Kidney epithelial cell (primary cell): ENCODE data around the gene NOTCH1. TPM values are rescaled to one million over a fixed set of nuclear protein-coding genes. Genes with fewer than 3 reads are reported as not detected.

Experiments used
- DNase-seq: peaks from one replicate; pipeline ENCODE4 v3.0.0-alpha.2; 2010; ENCODE audit warnings: low read depth
- H3K27me3 ChIP-seq: 2 replicates; pipeline ENCODE4 v1.6.0; 2011; ENCODE audit warnings: low read length; ENCODE audit not compliant: control insufficient read depth, insufficient read depth
- H3K36me3 ChIP-seq: 2 replicates; pipeline ENCODE4 v1.5.1; 2011; ENCODE audit warnings: low read length; ENCODE audit not compliant: control insufficient read depth, insufficient read depth
- H3K4me3 ChIP-seq: 2 replicates; pipeline ENCODE4 v1.5.1; 2011; ENCODE audit warnings: low read depth, mild to moderate bottlenecking, control low read depth, low read length
- total RNA-seq: library from RNA; depleted of rRNA; stranded (reverse); fragments of >200 nt; gene quantifications from 2 replicates; pipeline ENCODE4 v1.2.3, GENCODE V29; 2015
- TF ChIP-seq, protein P1 (sequence below): IDR thresholded peaks from 2 replicates; pipeline ENCODE4 v1.5.1; 2011; ENCODE audit warnings: mild to moderate bottlenecking, moderate library complexity, low read length, control low read depth, inconsistent platforms; ENCODE audit not compliant: insufficient read depth, poor library complexity, severe bottlenecking

NOTCH1 gene
- total RNA-seq, 1 donor from 2014 or later = 40.9 TPM

DNA sequence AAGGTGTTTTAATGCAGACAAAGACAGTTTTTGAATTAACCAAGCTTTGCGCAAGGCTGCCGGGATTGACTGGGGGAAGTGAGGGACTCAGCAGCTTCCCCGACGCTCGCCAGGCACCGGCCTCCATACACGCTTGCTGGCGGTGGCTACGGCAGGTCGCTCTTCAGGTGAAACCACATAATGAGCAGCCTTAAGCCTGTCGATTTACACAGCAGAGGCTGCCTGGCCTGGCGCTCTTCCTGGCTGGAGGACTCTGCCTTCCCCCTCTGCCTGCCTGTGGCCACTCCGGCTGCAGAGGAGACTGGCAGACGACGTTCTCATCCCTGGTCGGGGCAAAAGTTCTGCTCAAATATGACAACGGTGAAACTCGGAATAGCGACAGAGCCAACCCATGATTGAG lies 9.0 kb upstream of the NOTCH1 start:
- H3K36me3 ChIP-seq = no peaks in the 10 kb centered on the region
- TF ChIP-seq, protein P1, sequence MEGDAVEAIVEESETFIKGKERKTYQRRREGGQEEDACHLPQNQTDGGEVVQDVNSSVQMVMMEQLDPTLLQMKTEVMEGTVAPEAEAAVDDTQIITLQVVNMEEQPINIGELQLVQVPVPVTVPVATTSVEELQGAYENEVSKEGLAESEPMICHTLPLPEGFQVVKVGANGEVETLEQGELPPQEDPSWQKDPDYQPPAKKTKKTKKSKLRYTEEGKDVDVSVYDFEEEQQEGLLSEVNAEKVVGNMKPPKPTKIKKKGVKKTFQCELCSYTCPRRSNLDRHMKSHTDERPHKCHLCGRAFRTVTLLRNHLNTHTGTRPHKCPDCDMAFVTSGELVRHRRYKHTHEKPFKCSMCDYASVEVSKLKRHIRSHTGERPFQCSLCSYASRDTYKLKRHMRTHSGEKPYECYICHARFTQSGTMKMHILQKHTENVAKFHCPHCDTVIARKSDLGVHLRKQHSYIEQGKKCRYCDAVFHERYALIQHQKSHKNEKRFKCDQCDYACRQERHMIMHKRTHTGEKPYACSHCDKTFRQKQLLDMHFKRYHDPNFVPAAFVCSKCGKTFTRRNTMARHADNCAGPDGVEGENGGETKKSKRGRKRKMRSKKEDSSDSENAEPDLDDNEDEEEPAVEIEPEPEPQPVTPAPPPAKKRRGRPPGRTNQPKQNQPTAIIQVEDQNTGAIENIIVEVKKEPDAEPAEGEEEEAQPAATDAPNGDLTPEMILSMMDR = no peak
- no peak for DNase-seq

DNA sequence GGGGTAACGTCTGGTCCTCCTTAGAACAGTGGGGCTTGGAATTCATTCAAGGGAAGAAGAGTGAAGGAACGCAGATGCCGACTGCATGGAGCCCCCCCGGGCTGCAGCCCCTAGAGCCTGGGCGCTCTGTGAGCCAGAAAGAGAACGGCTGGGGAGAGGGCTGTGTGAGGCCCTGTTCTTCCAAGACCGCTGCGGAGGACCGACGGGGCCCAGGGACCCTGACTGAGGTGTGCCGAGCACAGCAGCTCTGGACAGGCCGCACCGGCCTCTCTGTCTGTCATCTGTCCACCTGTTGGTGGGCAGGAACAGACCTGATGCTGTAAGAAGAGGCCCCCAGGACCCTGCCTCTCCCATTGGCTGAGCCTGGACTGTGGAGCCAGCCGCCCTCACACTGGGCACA lies 7.7 kb upstream of the NOTCH1 start:
- Histone ChIP-seq H3K36me3 (no peaks in the 10 kb centered on the region), H3K4me3 (no peak overlapping the region), H3K27me3 (peaks cover 2% of the 10 kb centered on the region)
- TF ChIP-seq, protein P1 = no peak
- no peak for DNase-seq

More for the DNA sequence above, 9.0 kb upstream of the NOTCH1 start:
- Histone ChIP-seq H3K4me3 (no peak overlapping the region), H3K27me3 (peaks cover 2% of the 10 kb centered on the region)

DNA sequence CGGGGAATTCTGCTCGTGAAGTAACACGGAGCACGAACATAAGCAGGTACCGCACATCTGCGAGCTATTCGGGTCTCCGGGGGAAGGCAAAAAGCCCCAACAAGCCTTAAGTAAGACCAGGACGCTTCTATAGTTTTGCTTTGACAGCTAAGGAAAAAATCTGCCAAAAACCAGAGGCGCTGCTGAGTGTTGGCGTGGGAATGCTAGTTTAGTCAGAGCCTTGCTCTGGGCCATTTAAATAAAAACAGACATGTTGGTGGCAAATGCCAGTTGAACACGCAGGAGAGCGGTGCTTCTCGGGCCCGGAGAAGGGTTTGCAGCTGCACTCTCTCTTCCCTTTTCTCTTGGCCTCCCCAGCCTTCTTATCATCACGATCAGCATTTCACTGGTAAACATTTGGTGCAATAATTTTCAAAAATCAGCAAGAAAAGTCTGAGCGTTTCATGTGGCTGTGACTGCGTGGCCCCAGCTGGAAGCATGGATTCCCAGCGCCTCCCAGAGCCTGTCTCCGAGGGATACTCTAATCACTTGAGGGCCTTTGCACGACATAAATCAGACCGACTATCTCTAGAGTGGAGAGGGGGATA lies 6.4 kb upstream of the NOTCH1 start:
- peaks cover 2% of the 10 kb centered on the region for H3K27me3 ChIP-seq
- H3K36me3 ChIP-seq = no peaks in the 10 kb centered on the region
- DNase-seq = no peak
- no peak overlapping the region for H3K4me3 ChIP-seq
- TF ChIP-seq, protein P1 = no peak

DNA sequence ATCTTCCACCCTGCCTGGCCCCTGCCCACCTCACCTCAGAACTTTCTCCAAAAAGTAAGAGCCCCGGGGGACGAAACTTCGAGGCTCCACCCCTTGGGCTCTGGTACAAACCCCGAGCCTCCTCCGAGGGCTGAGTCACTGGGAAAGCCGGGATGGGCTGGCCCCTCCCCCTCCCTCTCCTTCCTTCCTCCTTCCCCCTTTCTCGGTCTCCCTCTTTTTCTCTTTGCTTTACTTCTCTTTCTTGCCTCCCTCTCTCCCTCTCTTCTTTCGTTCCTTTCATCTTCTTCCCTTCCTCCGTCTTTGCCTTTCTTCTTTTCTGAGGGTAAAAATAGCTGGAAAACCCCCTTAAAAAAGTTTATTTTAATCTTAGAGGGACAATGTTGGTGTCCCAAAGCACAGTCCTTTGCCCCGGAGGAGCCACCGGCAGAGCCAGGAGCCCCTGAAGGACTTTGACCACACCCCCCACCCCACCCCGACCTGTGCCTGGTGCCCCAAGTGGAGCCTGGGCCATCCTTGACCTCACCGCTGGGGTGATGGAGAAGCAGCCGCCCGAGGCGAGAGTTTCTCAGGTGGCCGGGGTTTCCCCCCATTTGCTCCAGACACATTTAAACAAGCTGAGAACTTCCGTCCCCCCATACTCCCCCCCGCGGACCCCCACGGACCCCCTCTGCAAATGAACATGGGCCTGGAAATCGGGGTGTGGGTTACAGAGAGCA lies 5.7 kb upstream of the NOTCH1 start:
- DNase-seq = no peak
- Histone ChIP-seq H3K4me3 (no peak overlapping the region), H3K27me3 (peaks cover 2% of the 10 kb centered on the region)

DNA sequence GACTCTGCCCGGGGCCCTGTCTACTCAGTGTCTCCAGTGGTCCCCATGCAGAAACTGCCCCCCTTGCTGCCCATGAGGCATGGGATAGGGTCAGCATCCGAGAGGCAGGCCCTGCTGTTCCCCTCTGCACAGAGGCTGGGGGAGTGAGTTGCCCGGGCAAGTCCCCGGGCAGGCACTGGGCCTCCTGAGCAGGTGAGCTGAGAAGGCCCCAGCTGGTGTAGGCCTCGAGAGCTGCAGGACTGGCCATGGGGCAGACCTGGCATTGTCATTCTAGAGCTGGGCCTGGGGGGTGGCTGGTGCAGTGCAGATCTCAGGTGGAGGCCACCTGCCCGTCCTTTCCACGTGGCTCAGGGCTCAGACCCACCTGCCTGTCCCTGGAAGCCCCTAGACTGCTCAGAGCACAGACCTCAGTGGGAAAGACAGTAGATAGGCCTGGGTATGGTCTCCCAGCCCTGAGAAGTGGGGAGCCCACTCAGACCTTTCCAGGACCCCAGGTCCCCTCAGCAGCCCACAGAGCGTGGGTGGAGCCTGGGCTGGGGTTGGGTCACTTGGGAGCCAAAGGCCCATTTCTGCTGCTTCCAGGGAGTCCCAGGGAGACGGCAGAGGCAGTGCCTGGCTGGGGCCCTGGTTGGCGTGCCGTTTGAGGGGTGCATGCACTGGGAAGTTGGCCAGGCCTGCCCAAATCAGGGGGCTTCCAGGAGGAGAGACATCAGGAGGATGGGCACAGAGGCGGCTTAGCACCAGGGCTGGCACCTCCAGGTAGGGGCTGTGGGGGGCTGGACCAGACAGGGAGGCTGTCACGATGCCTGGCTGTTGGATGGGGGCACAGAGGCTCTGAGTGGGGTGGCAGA lies 4.8 kb upstream of the NOTCH1 start:
- no peaks in the 10 kb centered on the region for H3K36me3 ChIP-seq
- no peak overlapping the region for H3K4me3 ChIP-seq
- DNase-seq = no peak
- H3K27me3 ChIP-seq = peaks cover 2% of the 10 kb centered on the region
- TF ChIP-seq, protein P1 = no peak

More for the DNA sequence above, 5.7 kb upstream of the NOTCH1 start:
- H3K36me3 ChIP-seq = no peaks in the 10 kb centered on the region
- TF ChIP-seq, protein P1 = no peak
